CD14-positive monocyte (primary cell): ENCODE data around the gene IL34. TPM values are rescaled to one million over a fixed set of nuclear protein-coding genes. Genes with fewer than 3 reads are reported as not detected.

Experiments
- DNase-seq, 3 donors: peaks; one replicate each; pipeline ENCODE4 v3.0.0-alpha.2; 2011 to 2022
- H2AFZ ChIP-seq: 2 replicates; pipeline ENCODE4 v1.6.0; 2012; ENCODE audit warnings: mild to moderate bottlenecking, low read depth, low read length, inconsistent platforms; ENCODE audit not compliant: insufficient read depth, poor library complexity, severe bottlenecking
- H3K27ac ChIP-seq, 2 donors: 1 replicate in 1 of 2; 2 replicates in 1 of 2; pipeline ENCODE4 v1.5.1; 2012 to 2013; ENCODE audit warnings: low read length in 2 of 2, control low read depth in 1 of 2, inconsistent platforms in 1 of 2, low read depth in 1 of 2, mild to moderate bottlenecking in 1 of 2
- H3K27me3 ChIP-seq, 2 donors: one replicate each; pipeline versions ENCODE4 v1.6.0 to v1.6.1; 2011 to 2013; ENCODE audit warnings: low read length in 2 of 2; ENCODE audit not compliant: control insufficient read depth in 2 of 2, insufficient read depth in 2 of 2
- H3K36me3 ChIP-seq, 2 donors: replicated peaks in 1 of 2; 1 replicate in 1 of 2; 2 replicates in 1 of 2; pipeline versions ENCODE4 v1.5.1 to v1.6.1; 2012 to 2013; ENCODE audit warnings: low read length in 2 of 2, control low read depth in 1 of 2, inconsistent platforms in 1 of 2, mild to moderate bottlenecking in 1 of 2; ENCODE audit not compliant: insufficient read depth in 2 of 2, control insufficient read depth in 1 of 2
- H3K4me1 ChIP-seq, 2 donors: 1 replicate in 1 of 2; 2 replicates in 1 of 2; pipeline versions ENCODE4 v1.5.1 to v1.6.1; 2012 to 2013; ENCODE audit warnings: low read length in 2 of 2, control low read depth in 1 of 2, inconsistent platforms in 1 of 2, mild to moderate bottlenecking in 1 of 2, moderate library complexity in 1 of 2; ENCODE audit not compliant: insufficient read depth in 2 of 2, control insufficient read depth in 1 of 2
- H3K4me2 ChIP-seq: replicated peaks from 2 replicates; pipeline ENCODE3; 2012; ENCODE audit warnings: low read length, moderate library complexity, mild to moderate bottlenecking; ENCODE audit not compliant: poor library complexity, severe bottlenecking; ENCODE audit errors: extremely low read depth
- H3K4me3 ChIP-seq, 3 experiments: fragments of 200-600 bp in 1 of 3; sonication (generic) in 1 of 3; replicated peaks in 1 of 3; 1 replicate in 2 of 3; 2 replicates in 1 of 3; pipeline ENCODE4 v1.5.1; 2011 to 2013; ENCODE audit warnings: low read length in 3 of 3, mild to moderate bottlenecking in 3 of 3, control low read depth in 2 of 3, low read depth in 2 of 3, inconsistent platforms in 1 of 3, moderate library complexity in 1 of 3
- H3K79me2 ChIP-seq: 2 replicates; pipeline ENCODE4 v1.6.0; 2012; ENCODE audit warnings: mild to moderate bottlenecking, control low read depth, inconsistent platforms, low read length, moderate library complexity; ENCODE audit not compliant: insufficient read depth
- H3K9ac ChIP-seq: 2 replicates; pipeline ENCODE4 v1.6.0; 2017; ENCODE audit warnings: low read length, mild to moderate bottlenecking; ENCODE audit not compliant: insufficient read depth, poor library complexity, severe bottlenecking
- H3K9me3 ChIP-seq, 2 donors: replicated peaks in 1 of 2; 1 replicate in 1 of 2; 2 replicates in 1 of 2; pipeline versions ENCODE4 v1.5.1 to v1.6.1; 2012 to 2013; ENCODE audit warnings: low read length in 2 of 2, control low read depth in 1 of 2; ENCODE audit not compliant: control insufficient read depth in 1 of 2, insufficient read depth in 1 of 2
- H4K20me1 ChIP-seq: 2 replicates; pipeline ENCODE4 v1.6.0; 2012; ENCODE audit warnings: mild to moderate bottlenecking, low read length, control low read depth, moderate library complexity; ENCODE audit not compliant: insufficient read depth
- H3K27ac Mint-ChIP-seq, 7 donors: one replicate each; pipeline ENCODE4 v1.8.0; 2020; ENCODE audit warnings: mild to moderate bottlenecking in 7 of 7, mixed read lengths in 7 of 7, moderate library complexity in 6 of 7, inconsistent platforms in 2 of 7
- H3K27me3 Mint-ChIP-seq, 3 donors: one replicate each; pipeline ENCODE4 v1.8.0; 2021 to 2022; ENCODE audit warnings: low read depth in 3 of 3, mild to moderate bottlenecking in 3 of 3, mixed read lengths in 3 of 3, moderate library complexity in 3 of 3, inconsistent platforms in 1 of 3
- H3K36me3 Mint-ChIP-seq, 2 donors: one replicate each; pipeline ENCODE4 v1.8.0; 2020; ENCODE audit warnings: mixed read lengths in 2 of 2, inconsistent platforms in 1 of 2, mild to moderate bottlenecking in 1 of 2
- H3K4me1 Mint-ChIP-seq: one replicate; pipeline ENCODE4 v1.8.0; 2020; ENCODE audit warnings: mild to moderate bottlenecking, mixed read lengths
- H3K4me3 Mint-ChIP-seq, 2 donors: one replicate each; pipeline ENCODE4 v1.8.0; 2020; ENCODE audit warnings: mild to moderate bottlenecking in 2 of 2, mixed read lengths in 2 of 2, moderate library complexity in 1 of 2
- H3K9me3 Mint-ChIP-seq, 7 donors: one replicate each; pipeline ENCODE4 v1.8.0; 2020 to 2022; ENCODE audit warnings: mixed read lengths in 7 of 7, mild to moderate bottlenecking in 6 of 7, moderate library complexity in 6 of 7, inconsistent platforms in 2 of 7
- CTCF ChIP-seq: fragments of 200-600 bp; IDR thresholded peaks from one replicate; pipeline ENCODE4 v1.8.0; 2022; ENCODE audit warnings: antibody characterized with exemption, mild to moderate bottlenecking
- WGBS: methylation state at CpG from one replicate; pipeline ENCODE4 v1.1.5; 2013; ENCODE audit warnings: missing lambda C conversion rate; ENCODE audit not compliant: insufficient coverage; 5-methylcytosine and 5-hydroxymethylcytosine counted together
- intact Hi-C, 2 donors: fragments of 100-400 bp; cut with micrococcal nuclease; formaldehyde crosslinking; loops; one replicate each; pipeline versions ENCODE4 v1.15.0 to v1.15.1; 2023
- polyA plus RNA-seq, 3 donors: library from polyadenylated mRNA; depleted of rRNA in 1 of 3; unstranded in 2 of 3; stranded (reverse) in 1 of 3; fragments of 300-500 nt in 2 of 3; fragments of >200 nt in 1 of 3; fragmentation: Illumina TruSeq in 2 of 3; gene quantifications; 1 replicate in 2 of 3; 2 replicates in 1 of 3; pipeline ENCODE4 v1.2.3, GENCODE V29; 2012 to 2021

The IL34 gene
- polyA plus RNA-seq, 3 donors: not detected

GRCh38 chr16:70694868-70695218 is 48.5 kb downstream of the IL34 start:
- 100% methylated on average over 3 of the region's 4 CpGs for WGBS
- peaks cover 15 to 18% of the 10 kb centered on the region in 2 donors for H3K4me1 ChIP-seq

GRCh38 chr16:70695331-70696070 is 49.1 kb downstream of the IL34 start:
- whole genome bisulfite sequencing: 41% methylated on average over 6 of the region's 14 CpGs
- Histone ChIP-seq H3K79me2 (no peaks in the 10 kb centered on the region), H3K4me2 (no peak overlapping the region), H3K36me3 (peaks cover 38 to 71% of the 10 kb centered on the region in 2 donors), H3K9ac (no peak overlapping the region), H3K27me3 (no peaks in the 10 kb centered on the region), H3K27ac (no peak overlapping the region), H4K20me1 (peaks cover 6% of the 10 kb centered on the region), H3K4me3 (no peak overlapping the region), H2AFZ (no peak overlapping the region), H3K4me1 (peaks cover 15 to 18% of the 10 kb centered on the region in 2 donors), H3K9me3 (no peaks in the 10 kb centered on the region)
- H3K27me3 Mint-ChIP-seq: peaks cover 0 to 1% (median 0%) of the 10 kb centered on the region in 3 donors
- DNase-seq: no peak
- intact Hi-C loops: no loop called here
- TF ChIP-seq CTCF: no peak
- peaks cover 0 to 1% (median 0%) of the 10 kb centered on the region in 7 donors for H3K9me3 Mint-ChIP-seq
- peak overlapping the region in 1 of 7 donors; percentile 46 for H3K27ac Mint-ChIP-seq
- peaks cover 17% of the 10 kb centered on the region for H3K4me1 Mint-ChIP-seq
- H3K4me3 Mint-ChIP-seq: no peak overlapping the region
- peaks cover 32 to 64% of the 10 kb centered on the region in 2 donors for H3K36me3 Mint-ChIP-seq

More at GRCh38 chr16:70694868-70695218, 48.5 kb downstream of the IL34 start:
- DNase-seq: no peak
- Histone ChIP-seq H3K9me3 (no peaks in the 10 kb centered on the region), H3K27me3 (no peaks in the 10 kb centered on the region), H4K20me1 (peaks cover 6% of the 10 kb centered on the region), H3K4me3 (no peak overlapping the region), H2AFZ (no peak overlapping the region), H3K36me3 (peaks cover 42 to 71% of the 10 kb centered on the region in 2 donors), H3K27ac (no peak overlapping the region), H3K9ac (no peak overlapping the region), H3K79me2 (no peaks in the 10 kb centered on the region), H3K4me2 (no peak overlapping the region)
- Mint-ChIP-seq H3K27ac (no peak overlapping the region), H3K4me1 (peaks cover 15% of the 10 kb centered on the region), H3K27me3 (peaks cover 0 to 1% (median 0%) of the 10 kb centered on the region in 3 donors), H3K36me3 (peaks cover 31 to 65% of the 10 kb centered on the region in 2 donors), H3K9me3 (peaks cover 0 to 1% (median 0%) of the 10 kb centered on the region in 7 donors), H3K4me3 (no peak overlapping the region)
- intact Hi-C loops: no loop called here
- no peak for TF ChIP-seq CTCF
